Stimulated activated CD8-positive, alpha-beta memory T cell treated with anti-CD3 and anti-CD28 coated beads, Interleukin-7, amount 100 ng/mL, for 48 hours (primary cell): ENCODE data around the gene CHN2.
"Not testable (repeated sequence)": the region's sequence is repeated elsewhere in the genome, so short reads cannot be mapped to it uniquely, and the experiment has no call there.

ENCODE experiments used
- DNase-seq, 2 donors: peaks; one replicate each; pipeline ENCODE4 v3.0.0-alpha.2; 2020; ENCODE audit warnings: low read depth in 1 of 2; ENCODE audit errors: extremely low read depth in 1 of 2

The CHN2 gene

GRCh38 chr7:29185613-29186012, 9.0 kb upstream of the CHN2 start:
- no peak for DNase-seq

DNA sequence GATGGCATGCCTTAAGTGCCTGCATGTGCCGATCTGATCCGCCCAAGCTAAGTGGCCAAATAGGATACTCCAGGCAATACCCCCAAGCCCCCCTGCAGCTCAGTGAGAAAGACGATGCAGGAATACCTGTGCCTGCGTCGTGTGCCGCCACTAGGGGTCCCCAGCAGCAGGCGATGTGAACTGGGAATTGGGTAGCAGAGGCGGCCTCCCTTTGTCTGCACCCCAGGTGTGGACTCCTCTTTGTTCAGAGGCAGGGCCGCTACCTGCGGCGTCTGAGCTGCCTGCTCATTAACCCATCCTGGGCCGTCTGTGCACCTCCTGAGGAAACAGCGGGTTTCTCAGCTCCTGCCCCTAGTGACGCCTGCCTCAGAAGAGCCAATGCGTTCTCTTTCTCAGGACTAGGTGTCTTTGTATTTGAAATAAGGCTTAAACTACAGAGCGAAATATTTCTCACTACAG, 4.8 kb upstream of the CHN2 start:
- no peak for DNase-seq

GRCh38 chr7:29190349-29191045, 4.1 kb upstream of the CHN2 start:
- DNase-seq: no peak

- no peak for DNase-seq
These were observed 2.3 kb upstream of the CHN2 start for GRCh38 chr7:29192323-29192722.

GRCh38 chr7:29192811-29193210, 1.8 kb upstream of the CHN2 start:
- no peak for DNase-seq

DNA sequence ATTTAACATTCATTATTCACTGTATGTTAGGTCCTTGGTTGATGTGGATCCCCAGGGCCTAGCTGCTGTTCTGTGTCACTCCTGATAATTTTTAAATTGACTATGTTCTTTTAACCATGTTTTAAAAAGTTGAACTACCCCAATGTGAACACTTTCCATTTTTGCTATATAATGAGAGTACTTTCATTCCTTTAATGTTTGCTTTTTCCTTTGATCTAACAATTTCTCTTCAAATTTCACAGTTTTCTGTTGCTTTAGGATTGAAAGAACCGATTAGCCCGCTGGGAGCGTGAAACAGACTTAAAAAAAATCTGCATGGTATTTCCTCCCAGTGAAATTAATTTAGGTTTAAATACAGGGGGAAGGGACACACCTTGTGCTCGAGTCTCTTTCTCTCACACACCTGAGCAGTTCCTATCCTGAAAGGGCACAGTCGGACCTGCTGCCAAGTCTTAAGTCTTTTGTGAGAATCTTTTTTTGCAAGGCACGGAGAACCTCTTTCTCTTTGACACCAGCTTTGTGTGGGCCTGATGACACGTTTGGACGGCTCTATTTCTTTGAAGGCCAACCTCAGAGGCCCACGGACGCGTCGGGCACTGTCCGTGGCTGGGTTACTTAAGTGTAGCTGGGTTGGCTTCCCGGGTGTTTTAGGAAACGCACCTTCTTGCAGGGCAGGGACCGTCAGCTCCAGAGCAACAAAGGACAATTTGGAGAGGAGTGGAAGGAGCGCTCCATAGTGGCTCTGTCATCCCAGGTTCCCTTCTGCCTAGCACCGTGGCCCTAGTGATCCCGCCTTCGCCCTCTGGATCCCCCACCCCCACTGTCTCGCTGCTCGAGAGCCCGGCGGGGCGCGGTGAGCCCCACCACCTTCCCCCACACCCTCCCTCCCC, 1.0 kb upstream of the CHN2 start:
- no peak for DNase-seq

DNA sequence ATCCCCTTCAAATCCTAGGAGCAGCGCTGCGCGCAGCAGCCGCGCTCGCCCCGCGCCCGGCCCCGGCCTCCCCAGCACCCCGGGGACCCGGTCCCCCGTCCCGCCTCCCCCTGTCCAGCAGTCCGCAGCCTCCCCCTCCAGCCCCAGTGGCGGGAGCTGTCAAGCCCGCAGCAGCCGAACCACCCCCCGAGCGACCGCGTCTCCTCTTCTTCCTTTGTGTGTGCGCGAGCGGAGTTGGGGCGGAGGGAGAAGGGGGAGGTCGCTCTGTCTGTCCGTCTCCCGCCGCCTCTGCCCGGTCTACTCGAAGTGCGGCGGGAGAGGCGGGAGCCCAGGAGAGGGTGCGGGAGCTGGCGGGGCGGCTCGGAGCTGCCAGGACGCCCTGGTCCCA, 375 bp upstream of the CHN2 start:
- no peak for DNase-seq

DNA sequence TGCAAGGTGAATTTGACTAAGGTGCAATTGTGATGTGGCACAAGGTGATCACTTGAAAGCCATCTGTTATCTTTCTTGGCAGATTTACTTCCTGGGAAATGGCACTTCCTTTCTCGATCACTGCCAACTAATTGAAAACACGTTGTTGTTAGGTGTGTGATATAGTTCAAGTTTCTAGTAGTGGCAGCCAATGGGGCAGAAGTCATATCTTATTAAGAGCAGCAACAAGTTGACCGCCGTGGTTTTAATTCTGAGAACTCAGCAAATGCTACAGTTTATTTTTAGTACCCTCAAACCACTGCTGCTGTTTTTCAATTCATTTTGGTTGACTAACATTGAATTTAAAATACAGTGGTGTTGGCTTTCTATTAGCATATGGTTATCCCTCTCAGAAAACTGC, 1.6 kb downstream of the CHN2 start:
- no peak for DNase-seq

DNA sequence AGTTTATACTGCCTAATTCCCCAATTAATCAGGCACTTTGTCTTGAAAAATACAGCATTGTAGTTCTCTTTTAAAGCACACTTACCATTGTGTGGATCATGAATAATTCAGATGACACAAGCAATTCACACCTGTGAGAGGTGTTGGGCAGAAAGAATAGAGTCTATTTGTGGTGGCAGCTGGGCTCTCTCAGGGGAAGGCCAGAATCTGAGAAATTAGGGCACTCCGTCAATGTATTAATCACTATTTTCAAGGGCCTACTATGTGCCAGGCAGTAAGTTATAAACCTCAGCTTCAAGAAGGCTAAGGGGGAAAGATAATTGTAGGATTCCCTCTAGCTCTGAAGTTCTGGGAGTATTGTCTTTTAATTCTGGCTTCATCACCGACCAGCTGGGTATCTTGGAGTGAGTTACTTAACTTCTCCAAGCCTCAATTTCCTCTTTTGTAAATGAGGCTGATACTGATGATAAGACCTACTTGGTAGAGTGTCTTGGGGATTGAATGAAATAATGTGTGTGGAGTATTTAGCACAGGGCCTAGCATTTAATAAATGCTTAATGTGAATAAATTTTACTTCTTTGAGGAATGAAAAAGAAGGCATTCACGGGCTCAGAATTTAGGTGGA, 2.5 kb downstream of the CHN2 start:
- no peak for DNase-seq

DNA sequence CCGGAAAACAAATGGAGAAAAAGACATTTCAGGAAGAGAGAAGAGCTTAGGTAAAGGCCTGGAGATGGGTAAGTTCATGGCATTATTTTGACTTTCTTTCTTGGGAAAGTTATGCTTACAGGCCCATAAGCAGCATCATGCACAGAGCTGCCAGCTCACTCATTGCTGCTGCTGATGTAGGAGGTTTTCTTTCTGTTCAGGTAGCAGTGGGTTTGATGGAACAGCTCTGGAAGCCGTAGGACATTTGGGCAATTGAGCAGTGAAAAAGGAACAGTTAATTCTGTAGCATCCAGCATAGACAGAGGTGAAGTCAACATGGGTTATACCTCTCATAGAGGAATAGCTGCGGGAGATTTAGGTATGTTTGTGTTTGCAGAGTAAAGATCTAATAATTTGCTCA, 3.3 kb downstream of the CHN2 start:
- DNase-seq: no peak

DNA sequence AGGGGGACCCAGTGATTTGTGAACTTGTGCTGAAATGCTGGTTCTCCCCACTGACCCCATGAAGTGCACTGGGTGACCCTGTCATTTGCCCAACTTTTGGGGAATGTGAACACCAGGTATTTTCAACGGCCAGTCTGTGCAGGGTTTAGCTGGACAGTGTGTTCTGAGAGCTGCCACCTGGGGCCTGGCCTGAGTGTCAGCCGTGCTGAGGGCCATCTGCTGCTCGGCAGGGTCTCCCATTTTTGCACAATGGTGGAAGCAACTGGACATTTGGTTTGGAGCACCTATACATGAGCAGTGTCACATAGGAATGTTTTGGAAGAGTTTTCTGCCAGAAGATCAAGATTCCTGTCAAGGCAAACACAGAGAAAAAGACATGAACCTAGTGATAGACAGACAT, 5.2 kb downstream of the CHN2 start:
- DNase-seq: no peak

DNA sequence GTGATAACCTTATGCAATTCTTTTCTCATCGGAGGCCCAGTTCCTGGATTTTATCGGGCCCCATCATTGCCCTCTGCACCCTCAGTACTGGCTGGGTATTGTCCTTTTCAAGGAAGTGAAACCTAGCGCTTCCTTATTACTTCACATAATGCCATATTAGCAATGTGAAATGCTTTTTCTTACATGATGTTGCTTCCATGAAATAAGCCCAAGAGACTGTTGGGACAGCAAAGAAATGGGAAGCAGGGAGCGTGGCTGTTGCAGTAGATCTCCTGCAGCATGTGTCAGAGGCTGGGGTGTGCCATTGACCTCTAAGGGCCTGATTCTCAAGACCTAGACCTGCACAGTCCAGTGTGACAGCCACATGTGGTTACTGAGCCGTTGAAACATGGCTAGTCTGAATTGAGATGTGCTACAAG, 8.1 kb downstream of the CHN2 start:
- DNase-seq: no peak

- DNase-seq: no peak
These were observed 10.1 kb downstream of the CHN2 start for GRCh38 chr7:29204491-29205272.

- DNase-seq: no peak
These were observed 12.7 kb downstream of the CHN2 start for GRCh38 chr7:29207162-29207801.

- no peak for DNase-seq
These were observed 14.1 kb downstream of the CHN2 start for GRCh38 chr7:29208410-29209250.

DNA sequence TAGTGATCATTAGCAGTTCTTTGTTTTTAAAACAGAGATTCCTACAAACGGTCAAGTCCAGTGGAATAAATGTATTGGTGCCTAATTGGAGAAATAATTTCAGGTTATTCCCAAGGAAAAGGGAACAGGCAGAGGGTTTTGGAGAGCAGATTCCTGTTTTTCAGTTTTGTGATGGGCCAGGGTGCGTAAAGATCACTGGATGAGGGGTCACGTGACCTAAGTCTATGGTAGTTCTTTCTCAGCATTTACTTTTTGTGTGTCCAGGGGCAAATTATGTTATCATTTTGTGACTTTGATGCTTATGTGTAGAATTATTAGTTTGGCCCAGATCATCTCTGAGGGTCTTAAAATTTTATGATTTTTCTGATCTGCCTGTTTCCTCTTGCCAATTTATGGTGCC, 15.2 kb downstream of the CHN2 start:
- no peak for DNase-seq

DNA sequence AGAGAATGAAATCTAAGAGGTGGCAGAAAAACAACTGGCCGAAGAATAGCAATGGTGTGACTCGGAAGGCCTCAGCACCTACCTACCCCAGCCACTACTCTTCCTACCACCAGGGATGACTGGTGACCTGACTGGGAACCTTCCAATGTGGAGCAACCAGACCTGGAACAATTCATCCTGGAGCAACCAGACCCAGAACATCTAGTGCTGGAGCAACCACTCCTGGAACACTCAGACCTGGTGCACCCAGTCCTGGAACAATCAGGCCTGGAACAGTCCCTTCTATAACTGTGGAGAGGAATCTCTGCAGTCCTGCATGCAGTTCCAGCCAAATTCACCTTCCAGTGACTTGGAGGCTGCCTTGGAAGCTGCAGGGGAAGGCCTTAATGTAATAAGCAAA, 18.2 kb downstream of the CHN2 start:
- not testable (repeated sequence) for DNase-seq

GRCh38 chr7:29214056-29214455, 19.5 kb downstream of the CHN2 start:
- DNase-seq: no peak

GRCh38 chr7:29214816-29215215, 20.2 kb downstream of the CHN2 start:
- no peak for DNase-seq

- DNase-seq: no peak
These were observed 21.6 kb downstream of the CHN2 start for GRCh38 chr7:29216128-29216527.
